IPS-18a (cell line): ENCODE results near the gene BRPF3.

ENCODE experiments used
- H3K27ac ChIP-seq: one replicate; pipeline ENCODE4 v1.5.1; 2013; ENCODE audit warnings: low read length
- H3K27me3 ChIP-seq: one replicate; pipeline ENCODE4 v1.6.1; 2013; ENCODE audit warnings: mild to moderate bottlenecking, low read length; ENCODE audit not compliant: control insufficient read depth, insufficient read depth
- H3K36me3 ChIP-seq: one replicate; pipeline ENCODE4 v1.6.1; 2013; ENCODE audit warnings: low read depth, low read length; ENCODE audit not compliant: control insufficient read depth
- H3K4me1 ChIP-seq: one replicate; pipeline ENCODE4 v1.6.1; 2013; ENCODE audit warnings: low read depth, low read length; ENCODE audit not compliant: control insufficient read depth
- H3K4me3 ChIP-seq: one replicate; pipeline ENCODE4 v1.5.1; 2013; ENCODE audit warnings: low read length
- H3K9ac ChIP-seq: one replicate; pipeline ENCODE4 v1.6.1; 2013; ENCODE audit warnings: mild to moderate bottlenecking, low read length, moderate library complexity
- H3K9me3 ChIP-seq: one replicate; pipeline ENCODE4 v1.6.1; 2013; ENCODE audit warnings: low read depth, low read length; ENCODE audit not compliant: control insufficient read depth

Gene BRPF3

DNA sequence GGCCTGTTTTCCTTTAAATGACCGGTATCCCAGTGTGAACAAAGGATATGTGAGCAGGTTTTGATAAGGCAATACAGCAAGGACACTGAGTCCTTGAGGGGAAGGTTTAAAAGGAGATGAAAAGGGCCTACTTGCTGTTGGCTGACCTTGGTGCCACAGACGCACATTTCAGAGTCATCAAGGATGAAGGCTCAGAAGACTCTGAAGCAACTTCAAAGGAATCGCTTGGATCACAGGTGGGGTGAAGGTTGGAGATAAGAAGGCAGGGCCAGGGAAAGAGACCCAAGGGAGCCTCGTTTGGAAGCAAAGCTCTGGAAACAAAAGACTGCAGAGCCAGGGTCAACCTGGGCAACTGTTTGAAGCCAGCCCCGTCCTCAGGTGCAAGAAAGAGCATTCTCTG lies 43.2 kb downstream of the BRPF3 start:
- Histone ChIP-seq H3K9ac (no peak overlapping the region), H3K9me3 (no peaks in the 10 kb centered on the region), H3K4me1 (peaks cover 4% of the 10 kb centered on the region)

DNA sequence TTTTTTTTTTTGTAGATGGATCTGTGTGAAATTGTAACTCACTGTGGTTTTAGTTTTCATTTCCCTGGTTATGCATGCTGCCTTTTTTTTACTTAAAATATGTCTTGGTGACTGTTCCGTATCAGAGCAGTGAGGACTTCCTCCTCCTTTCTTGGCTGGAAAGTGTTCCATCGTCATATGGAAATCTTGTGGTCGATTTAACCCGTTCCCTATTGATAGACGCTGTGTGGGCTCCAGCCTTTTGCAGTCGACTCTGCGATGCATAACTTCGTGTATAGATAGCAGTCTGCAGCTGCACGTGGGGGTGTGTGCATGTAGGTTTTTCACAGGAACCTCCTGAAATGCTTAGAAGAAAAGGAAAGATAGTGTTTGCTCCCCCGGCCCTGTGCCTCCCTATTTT lies 45.2 kb downstream of the BRPF3 start:
- no peak overlapping the region for H3K9ac ChIP-seq
- H3K27me3 ChIP-seq = no peaks in the 10 kb centered on the region
- no peaks in the 10 kb centered on the region for H3K9me3 ChIP-seq
- peaks cover 16% of the 10 kb centered on the region for H3K4me1 ChIP-seq
- H3K4me3 ChIP-seq = no peak overlapping the region
- H3K36me3 ChIP-seq = no peaks in the 10 kb centered on the region
- no peak overlapping the region for H3K27ac ChIP-seq

More for the DNA sequence above, 43.2 kb downstream of the BRPF3 start:
- no peaks in the 10 kb centered on the region for H3K36me3 ChIP-seq
- H3K27ac ChIP-seq = no peak overlapping the region
- H3K4me3 ChIP-seq = no peak overlapping the region
- no peaks in the 10 kb centered on the region for H3K27me3 ChIP-seq

DNA sequence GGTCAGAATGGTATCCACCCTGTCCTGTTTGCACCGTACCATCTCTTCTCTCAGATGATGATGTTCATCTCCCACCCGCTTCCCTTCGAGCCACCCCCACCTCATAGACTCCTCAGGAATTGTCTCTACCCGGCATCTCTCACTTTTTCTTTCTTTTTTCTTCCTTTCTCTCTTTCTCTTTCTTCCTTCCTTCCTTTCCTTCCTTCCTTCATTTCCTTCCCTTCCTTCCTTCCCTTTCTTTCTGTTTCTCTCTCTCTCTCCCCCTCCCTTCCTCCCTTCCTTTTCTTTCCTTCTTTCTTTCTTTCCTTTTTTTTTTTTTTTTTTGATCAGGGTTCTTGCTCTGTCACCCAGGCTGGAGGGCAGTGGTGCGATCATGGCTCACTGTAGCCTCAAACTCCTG lies 45.6 kb downstream of the BRPF3 start:
- Histone ChIP-seq H3K4me3 (no peak overlapping the region), H3K36me3 (no peaks in the 10 kb centered on the region), H3K27ac (no peak overlapping the region), H3K4me1 (peaks cover 16% of the 10 kb centered on the region), H3K9me3 (no peaks in the 10 kb centered on the region), H3K27me3 (no peaks in the 10 kb centered on the region), H3K9ac (no peak overlapping the region)

DNA sequence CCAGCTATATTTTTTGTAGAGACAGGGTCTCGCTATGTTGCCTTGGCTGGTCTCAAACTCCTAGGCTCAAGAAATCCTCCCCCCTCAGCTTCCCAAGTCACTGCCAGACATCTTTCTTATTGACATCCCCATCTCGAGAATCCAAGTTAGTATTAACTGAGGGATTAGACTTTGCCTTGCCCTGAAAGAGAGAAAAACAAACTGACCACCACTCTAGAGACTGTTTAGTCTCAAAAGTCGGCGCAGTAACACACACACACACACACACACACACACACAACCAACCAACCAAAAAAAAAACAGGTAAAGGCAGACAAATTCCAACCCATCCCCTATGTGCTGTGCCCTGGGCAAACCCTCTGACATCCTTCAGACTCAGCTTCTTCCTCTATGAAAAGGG lies 46.1 kb downstream of the BRPF3 start:
- Histone ChIP-seq H3K36me3 (no peaks in the 10 kb centered on the region), H3K27me3 (no peaks in the 10 kb centered on the region), H3K9ac (no peak overlapping the region), H3K9me3 (no peaks in the 10 kb centered on the region), H3K4me1 (peaks cover 16% of the 10 kb centered on the region), H3K27ac (no peak overlapping the region), H3K4me3 (no peak overlapping the region)

DNA sequence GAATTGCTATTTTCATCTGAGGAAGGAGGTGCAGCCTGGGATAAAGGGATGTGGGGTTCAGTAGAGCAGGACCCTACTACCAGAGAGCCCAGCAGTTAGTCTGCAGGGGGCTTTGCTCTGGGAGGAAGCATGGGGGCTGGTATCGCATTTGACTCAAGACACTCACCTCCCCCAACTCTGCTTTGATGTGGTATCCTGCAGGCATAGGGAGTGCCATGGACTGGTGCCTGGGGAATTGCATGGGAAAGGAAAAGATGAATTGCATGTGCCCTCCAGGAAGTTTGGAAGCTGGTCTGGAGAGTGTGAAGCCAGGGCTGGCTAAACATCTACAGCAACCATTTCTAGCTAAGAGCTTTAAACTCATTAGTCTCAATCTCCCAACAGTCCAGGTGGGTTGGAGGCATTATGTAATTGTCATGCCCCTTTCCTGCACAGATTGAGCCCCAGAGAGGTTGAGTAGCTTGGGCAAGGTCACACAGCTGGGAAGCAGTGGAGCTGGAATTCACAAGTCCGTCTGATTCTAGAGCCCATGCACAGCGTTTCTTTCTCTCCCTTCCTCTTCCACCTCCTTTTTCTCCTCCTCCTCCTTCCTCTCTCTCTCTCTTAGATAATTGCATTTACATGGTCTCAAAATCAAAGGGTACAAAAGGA lies 47.1 kb downstream of the BRPF3 start:
- Histone ChIP-seq H3K27me3 (no peaks in the 10 kb centered on the region), H3K4me3 (no peak overlapping the region), H3K4me1 (peaks cover 16% of the 10 kb centered on the region), H3K9me3 (no peaks in the 10 kb centered on the region), H3K27ac (no peak overlapping the region), H3K36me3 (no peaks in the 10 kb centered on the region), H3K9ac (no peak overlapping the region)

DNA sequence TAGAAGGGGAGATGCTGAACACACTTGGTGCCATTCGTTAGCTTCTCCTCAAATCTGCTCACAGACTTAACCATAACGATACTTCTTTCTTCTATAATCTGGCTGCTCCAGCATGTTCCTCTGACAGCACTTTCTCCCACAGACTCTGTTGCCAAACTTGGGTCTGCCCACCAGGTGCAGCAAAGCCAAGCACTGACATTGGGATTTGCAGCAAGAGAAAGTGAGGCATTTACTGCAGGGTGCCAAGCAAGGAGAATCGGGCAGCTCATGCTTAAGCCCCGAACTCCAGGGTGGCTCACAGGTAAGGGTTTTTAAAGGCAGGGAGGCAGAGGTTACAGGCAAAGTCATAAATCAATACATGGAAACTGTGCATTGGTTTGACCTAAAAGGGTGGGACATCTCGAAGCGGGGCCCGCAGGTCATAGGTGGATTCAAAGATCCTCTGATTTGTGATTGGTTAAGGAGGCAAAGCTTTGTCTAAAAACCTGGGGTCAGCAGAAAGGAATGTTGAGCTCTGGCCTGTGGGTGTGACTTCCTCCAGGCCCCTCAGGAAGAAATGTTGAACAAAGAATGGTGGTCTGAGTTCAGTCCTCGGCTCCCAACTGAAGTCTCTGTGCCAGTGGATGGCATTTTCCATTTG lies 48.2 kb downstream of the BRPF3 start:
- no peaks in the 10 kb centered on the region for H3K9me3 ChIP-seq
- H3K4me1 ChIP-seq = peaks cover 16% of the 10 kb centered on the region
- no peak overlapping the region for H3K27ac ChIP-seq
- H3K27me3 ChIP-seq = no peaks in the 10 kb centered on the region
- no peak overlapping the region for H3K9ac ChIP-seq
- H3K4me3 ChIP-seq = no peak overlapping the region
- no peaks in the 10 kb centered on the region for H3K36me3 ChIP-seq

DNA sequence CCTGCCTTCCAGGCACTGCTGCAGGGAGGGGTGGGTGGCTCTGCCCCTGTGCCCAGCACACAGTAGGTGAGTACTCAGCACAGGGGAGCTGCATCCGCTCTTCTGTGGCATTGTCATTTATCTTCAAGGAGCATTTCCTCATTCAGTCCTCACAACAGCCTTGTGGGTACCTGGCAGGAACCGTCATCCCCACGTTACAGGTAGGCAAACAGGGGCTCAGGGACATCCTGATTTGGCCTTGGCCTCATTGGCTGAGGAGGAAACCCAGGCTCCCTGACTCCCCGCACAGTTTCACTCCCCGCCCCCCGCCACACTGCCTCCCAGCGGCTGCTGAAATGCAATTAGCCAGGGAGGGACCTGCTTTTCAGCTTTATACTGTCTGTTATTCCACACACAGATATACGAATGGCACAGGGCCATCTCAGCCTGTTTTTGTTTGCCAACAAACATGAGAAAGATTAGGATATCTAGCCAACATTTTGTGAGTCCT lies 49.1 kb downstream of the BRPF3 start:
- H3K4me3 ChIP-seq = no peak overlapping the region
- H3K27ac ChIP-seq = no peak overlapping the region
- no peaks in the 10 kb centered on the region for H3K27me3 ChIP-seq
- no peaks in the 10 kb centered on the region for H3K9me3 ChIP-seq
- H3K4me1 ChIP-seq = peaks cover 16% of the 10 kb centered on the region
- H3K36me3 ChIP-seq = no peaks in the 10 kb centered on the region
- H3K9ac ChIP-seq = no peak overlapping the region

DNA sequence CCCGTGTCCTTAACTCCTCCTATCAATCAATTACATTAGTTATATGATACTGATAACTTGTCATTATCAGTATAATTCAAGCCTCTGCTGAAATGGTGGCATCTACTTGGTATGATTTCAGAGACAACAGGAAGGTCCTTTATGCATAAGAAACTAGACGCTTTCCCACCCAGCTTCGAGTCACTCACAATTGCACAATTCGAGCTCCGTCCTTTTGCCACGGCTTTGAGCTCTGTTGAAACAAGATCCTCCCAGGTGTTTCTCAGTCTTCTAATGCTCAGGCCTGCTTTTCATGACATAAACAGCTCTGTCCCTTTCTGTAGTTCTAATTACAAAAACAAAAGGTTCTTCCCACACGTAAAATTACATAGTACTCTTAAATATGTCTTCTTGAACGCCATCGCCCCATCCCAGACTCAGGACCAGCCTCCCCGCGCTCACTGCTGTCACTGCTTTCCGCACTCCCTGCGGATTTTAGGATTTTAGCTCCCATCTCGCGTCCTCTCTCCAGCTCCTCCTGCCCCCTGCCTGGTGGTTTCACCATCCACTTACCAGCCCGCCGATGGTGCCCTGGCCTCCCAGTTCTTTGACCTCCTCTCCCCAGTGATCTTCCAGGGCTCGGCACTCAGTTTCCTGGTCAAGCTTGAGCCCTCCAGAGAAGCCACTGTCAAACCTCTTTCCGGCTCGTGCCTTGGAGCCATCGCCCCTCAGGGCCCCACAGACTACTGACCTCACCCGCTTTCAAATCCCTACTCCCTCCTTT lies 50.1 kb downstream of the BRPF3 start:
- Histone ChIP-seq H3K27me3 (no peaks in the 10 kb centered on the region), H3K9me3 (no peaks in the 10 kb centered on the region), H3K4me1 (peaks cover 16% of the 10 kb centered on the region), H3K9ac (no peak overlapping the region), H3K4me3 (no peak overlapping the region), H3K36me3 (no peaks in the 10 kb centered on the region), H3K27ac (no peak overlapping the region)

DNA sequence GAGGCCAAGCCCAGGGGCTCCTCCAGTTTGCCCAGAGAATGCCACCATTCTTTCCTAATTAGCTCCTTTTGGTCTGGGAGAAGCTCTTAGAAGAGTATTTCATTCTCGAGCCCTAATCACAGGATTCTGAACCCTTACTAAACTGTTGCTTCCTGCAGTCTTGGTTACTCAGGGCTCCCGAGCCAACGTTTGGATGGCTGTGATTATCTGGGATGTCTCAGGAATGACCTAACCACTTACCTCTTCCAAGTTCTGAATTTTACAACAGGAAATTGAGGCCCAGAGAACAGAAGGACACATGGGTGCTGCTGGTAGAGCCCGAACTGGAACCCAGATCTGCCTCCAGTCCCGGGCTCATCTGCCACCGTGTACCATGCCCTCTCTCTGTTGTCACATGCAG lies 51.1 kb downstream of the BRPF3 start:
- H3K36me3 ChIP-seq = no peaks in the 10 kb centered on the region
- H3K27me3 ChIP-seq = no peaks in the 10 kb centered on the region
- no peak overlapping the region for H3K4me3 ChIP-seq
- H3K27ac ChIP-seq = no peak overlapping the region
- H3K9ac ChIP-seq = no peak overlapping the region
- H3K4me1 ChIP-seq = peaks cover 16% of the 10 kb centered on the region
- no peaks in the 10 kb centered on the region for H3K9me3 ChIP-seq

DNA sequence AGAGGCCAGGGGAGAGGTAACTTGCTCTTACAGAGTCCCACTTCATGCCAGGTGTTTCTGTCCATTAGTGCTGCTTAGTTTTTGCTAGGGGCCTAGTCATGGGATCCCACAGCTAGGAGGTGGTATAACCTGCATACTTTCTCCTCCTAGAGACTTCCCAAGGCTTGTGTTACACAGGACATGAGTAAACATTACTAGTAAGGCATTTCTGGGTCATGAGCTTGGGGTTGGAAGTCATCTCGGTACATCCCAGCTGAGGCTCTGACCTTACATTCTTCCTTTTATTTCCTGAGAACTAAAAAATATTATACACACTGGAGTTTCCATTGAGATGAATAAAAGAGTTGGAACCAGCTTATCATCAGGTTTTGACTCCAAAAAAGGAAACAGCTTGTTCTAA lies 52.4 kb downstream of the BRPF3 start:
- H3K4me3 ChIP-seq = no peak overlapping the region
- no peaks in the 10 kb centered on the region for H3K9me3 ChIP-seq
- H3K36me3 ChIP-seq = no peaks in the 10 kb centered on the region
- peaks cover 16% of the 10 kb centered on the region for H3K4me1 ChIP-seq
- H3K27me3 ChIP-seq = no peaks in the 10 kb centered on the region
- no peak overlapping the region for H3K27ac ChIP-seq
- H3K9ac ChIP-seq = no peak overlapping the region

DNA sequence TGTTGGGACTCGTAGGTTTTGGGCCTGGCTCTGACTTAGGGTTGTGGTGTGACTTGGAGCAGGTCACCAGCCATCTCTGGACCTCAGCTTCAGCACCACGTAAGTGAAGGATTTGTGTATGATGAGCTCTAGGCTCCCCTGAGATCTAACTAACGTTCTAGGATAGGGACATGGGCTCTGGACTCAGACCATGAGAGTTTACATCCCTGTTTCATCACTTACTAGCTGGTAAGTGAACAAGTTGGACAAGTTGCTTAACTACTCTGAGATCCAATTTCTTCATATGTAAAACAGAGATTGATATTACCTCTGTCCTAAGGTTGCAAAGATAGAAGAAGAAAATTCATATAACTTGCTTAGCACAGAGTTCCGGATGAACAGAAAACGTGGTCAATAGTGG lies 53.0 kb downstream of the BRPF3 start:
- H3K36me3 ChIP-seq = no peaks in the 10 kb centered on the region
- H3K4me3 ChIP-seq = no peak overlapping the region
- H3K9me3 ChIP-seq = no peaks in the 10 kb centered on the region
- no peak overlapping the region for H3K27ac ChIP-seq
- peaks cover 15% of the 10 kb centered on the region for H3K4me1 ChIP-seq
- H3K9ac ChIP-seq = no peak overlapping the region
- no peaks in the 10 kb centered on the region for H3K27me3 ChIP-seq
